Right lobe of liver (tissue), 6 donors: Measurements from ENCODE around the gene CNDP1. TPM values are rescaled to one million over a fixed set of nuclear protein-coding genes. Genes with fewer than 3 reads are reported as not detected.

Source experiments
- ATAC-seq, 4 donors: fragments of 200-7000 bp; cut with Tn5 transposase; one replicate each; pipeline ENCODE4 v1.9.1; 2020; ENCODE audit warnings: mild to moderate bottlenecking in 4 of 4, moderate library complexity in 4 of 4
- DNase-seq, 3 donors: peaks; one replicate each; pipeline ENCODE4 v3.0.0-alpha.2; 2020
- H3K27ac ChIP-seq, 3 donors: fragments of 200-600 bp; one replicate each; pipeline ENCODE4 v1.8.0; 2022
- H3K27me3 ChIP-seq, 2 donors: fragments of 200-600 bp; one replicate each; pipeline ENCODE4 v1.8.0; 2022
- H3K36me3 ChIP-seq, 4 donors: fragments of 200-600 bp; sonication (generic) in 1 of 4; one replicate each; pipeline versions ENCODE4 v1.5.1 to v1.8.0; 2017 to 2022; ENCODE audit warnings: control low read depth in 1 of 4
- H3K4me1 ChIP-seq, 4 donors: fragments of 200-600 bp; sonication (generic) in 1 of 4; one replicate each; pipeline versions ENCODE4 v1.5.1 to v1.8.0; 2017 to 2022; ENCODE audit warnings: control low read depth in 1 of 4
- H3K4me3 ChIP-seq, 3 donors: fragments of 200-600 bp; one replicate each; pipeline ENCODE4 v1.8.0; 2022
- H3K9me3 ChIP-seq, 4 donors: fragments of 200-600 bp; sonication (generic) in 1 of 4; one replicate each; pipeline versions ENCODE4 v1.5.1 to v1.8.0; 2017 to 2022; ENCODE audit warnings: control low read depth in 1 of 4
- POLR2A ChIP-seq: fragments of 450-650 bp; IDR thresholded peaks from one replicate; pipeline ENCODE4 v1.6.1; 2017; ENCODE audit warnings: antibody characterized with exemption, mild to moderate bottlenecking
- WGBS: methylation state at CpG from one replicate; pipeline ENCODE4 v1.1.6; 2018; ENCODE audit warnings: low coverage, low lambda C conversion rate; ENCODE audit not compliant: insufficient coverage; ENCODE audit errors: missing lambda C conversion rate; 5-methylcytosine and 5-hydroxymethylcytosine counted together
- intact Hi-C, 2 donors: fragments of 100-400 bp; cut with DNase I; formaldehyde crosslinking; loops; one replicate each; pipeline versions ENCODE4 v1.11.2 to v1.14.1; 2022
- total RNA-seq, 6 experiments: library from RNA; depleted of rRNA in 2 of 6; stranded (reverse); fragments of >200 nt in 2 of 6; fragmentation: NEBNext Ultra II Directional in 3 of 6; extraction: Animal tissue kit (Norgen Biotek cat#: 25700) in 3 of 6; gene quantifications; one replicate each; pipeline versions ENCODE4 v1.1.0 to v1.2.4, GENCODE V29; 2016 to 2023
- TF ChIP-seq, protein P1 (sequence below), 4 donors: fragments of 200-600 bp in 3 of 4; fragments of 450-650 bp in 1 of 4; IDR thresholded peaks; one replicate each; pipeline versions ENCODE4 v1.5.1 to v1.8.0; 2016 to 2022; ENCODE audit warnings: antibody characterized with exemption in 4 of 4, mild to moderate bottlenecking in 2 of 4
- donor health status: DM: no; HTN: yes; CAD: no.
- donor health status: DM: no; HTN: no; CAD: no.
- donor health status: DM: no; HTN: no; CAD: no.
- donor health status: DM: no; HTN: yes; CAD: no.
- donor health status: DM: no; HTN: yes; CAD: no.

CNDP1 gene
- total RNA-seq, 6 experiments from 2014 or later = 10.4 to 61.4 (median 28.4) TPM

DNA sequence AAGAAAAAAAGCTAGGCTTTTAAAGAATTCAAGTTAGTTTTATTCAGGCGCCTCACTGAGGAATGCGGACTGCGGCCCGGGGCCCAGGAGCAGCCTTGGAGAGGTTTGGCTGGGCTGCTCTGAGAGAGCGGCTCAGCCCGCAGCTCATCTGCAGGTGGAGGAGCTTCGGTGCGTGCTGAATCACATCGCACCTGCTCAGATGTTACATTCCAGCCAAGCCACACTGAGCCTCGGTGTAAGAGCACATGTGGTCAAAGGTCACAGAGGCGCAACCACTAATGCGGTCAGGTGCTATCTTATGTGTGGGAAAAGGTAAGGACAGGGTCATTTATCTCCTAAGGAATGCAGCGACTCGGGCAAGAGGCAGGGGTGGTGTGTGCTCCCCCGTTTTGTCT is 17.1 kb upstream of the CNDP1 start:
- intact Hi-C loops = no loop called here
- no peaks in the 10 kb centered on the region for H3K27me3 ChIP-seq
- 72% methylated on average over 2 of the region's 15 CpGs for WGBS
- no peak for TF ChIP-seq POLR2A
- TF ChIP-seq, protein P1, sequence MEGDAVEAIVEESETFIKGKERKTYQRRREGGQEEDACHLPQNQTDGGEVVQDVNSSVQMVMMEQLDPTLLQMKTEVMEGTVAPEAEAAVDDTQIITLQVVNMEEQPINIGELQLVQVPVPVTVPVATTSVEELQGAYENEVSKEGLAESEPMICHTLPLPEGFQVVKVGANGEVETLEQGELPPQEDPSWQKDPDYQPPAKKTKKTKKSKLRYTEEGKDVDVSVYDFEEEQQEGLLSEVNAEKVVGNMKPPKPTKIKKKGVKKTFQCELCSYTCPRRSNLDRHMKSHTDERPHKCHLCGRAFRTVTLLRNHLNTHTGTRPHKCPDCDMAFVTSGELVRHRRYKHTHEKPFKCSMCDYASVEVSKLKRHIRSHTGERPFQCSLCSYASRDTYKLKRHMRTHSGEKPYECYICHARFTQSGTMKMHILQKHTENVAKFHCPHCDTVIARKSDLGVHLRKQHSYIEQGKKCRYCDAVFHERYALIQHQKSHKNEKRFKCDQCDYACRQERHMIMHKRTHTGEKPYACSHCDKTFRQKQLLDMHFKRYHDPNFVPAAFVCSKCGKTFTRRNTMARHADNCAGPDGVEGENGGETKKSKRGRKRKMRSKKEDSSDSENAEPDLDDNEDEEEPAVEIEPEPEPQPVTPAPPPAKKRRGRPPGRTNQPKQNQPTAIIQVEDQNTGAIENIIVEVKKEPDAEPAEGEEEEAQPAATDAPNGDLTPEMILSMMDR (IDR thresholded peaks at IDR 0.05) = no peak
- H3K36me3 ChIP-seq = peaks cover 0 to 56% (median 15%) of the 10 kb centered on the region in 4 donors
- ATAC-seq (peak; percentile 44 to 57 (median 50)), DNase-seq (peak in 2 of 3 donors; percentile 59 to 61)
- peak overlapping the region in 1 of 3 donors; percentile 68 for H3K27ac ChIP-seq
- H3K4me3 ChIP-seq = no peak overlapping the region
- no peaks in the 10 kb centered on the region for H3K9me3 ChIP-seq
- H3K4me1 ChIP-seq = peaks cover 0 to 41% (median 18%) of the 10 kb centered on the region in 4 donors

DNA sequence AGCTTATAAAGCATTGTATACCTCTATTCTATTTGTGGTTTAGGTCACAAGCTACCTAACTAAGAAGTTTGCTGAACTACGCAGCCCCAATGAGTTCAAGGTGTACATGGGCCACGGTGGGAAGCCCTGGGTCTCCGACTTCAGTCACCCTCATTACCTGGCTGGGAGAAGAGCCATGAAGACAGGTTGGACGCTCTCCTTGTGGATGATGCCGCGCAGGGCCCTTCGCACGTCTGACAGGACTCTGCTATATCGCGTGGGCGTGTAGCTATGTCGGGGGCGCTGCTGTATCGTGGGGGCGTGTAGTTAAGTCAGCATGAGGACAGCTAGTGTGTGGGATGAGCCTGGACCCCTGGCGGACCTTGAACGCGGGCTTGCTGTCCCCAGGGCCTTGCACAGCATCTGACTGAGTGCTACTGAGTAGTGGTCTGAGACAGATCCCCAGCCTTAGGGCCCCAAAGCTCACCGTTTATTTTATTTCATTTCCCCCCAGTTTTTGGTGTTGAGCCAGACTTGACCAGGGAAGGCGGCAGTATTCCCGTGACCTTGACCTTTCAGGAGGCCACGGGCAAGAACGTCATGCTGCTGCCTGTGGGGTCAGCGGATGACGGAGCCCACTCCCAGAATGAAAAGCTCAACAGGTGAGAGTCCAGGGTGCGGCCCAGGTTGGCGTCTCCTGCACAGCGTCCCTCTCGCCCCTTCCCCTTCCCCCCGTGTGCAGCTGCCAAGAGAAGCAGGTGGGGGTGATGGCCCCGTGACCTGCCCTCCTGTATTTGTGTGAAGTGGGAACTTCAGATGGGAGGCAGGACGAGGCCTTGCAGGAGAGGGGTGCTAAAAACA is 15.6 kb upstream of the CNDP1 start:
- DNase-seq (peak in 2 of 3 donors; percentile 38 to 51), ATAC-seq (no peak)
- no peak overlapping the region for H3K27ac ChIP-seq
- H3K9me3 ChIP-seq = no peaks in the 10 kb centered on the region
- peaks cover 0 to 42% (median 14%) of the 10 kb centered on the region in 4 donors for H3K36me3 ChIP-seq
- H3K4me1 ChIP-seq = peaks cover 0 to 34% (median 16%) of the 10 kb centered on the region in 4 donors
- no peaks in the 10 kb centered on the region for H3K27me3 ChIP-seq
- no peak overlapping the region for H3K4me3 ChIP-seq
- 61% methylated on average over 15 of the region's 32 CpGs for WGBS
- TF ChIP-seq, protein P1 (IDR thresholded peaks at IDR 0.05) = no peak
- no peak for TF ChIP-seq POLR2A
- intact Hi-C loops = no loop called here

DNA sequence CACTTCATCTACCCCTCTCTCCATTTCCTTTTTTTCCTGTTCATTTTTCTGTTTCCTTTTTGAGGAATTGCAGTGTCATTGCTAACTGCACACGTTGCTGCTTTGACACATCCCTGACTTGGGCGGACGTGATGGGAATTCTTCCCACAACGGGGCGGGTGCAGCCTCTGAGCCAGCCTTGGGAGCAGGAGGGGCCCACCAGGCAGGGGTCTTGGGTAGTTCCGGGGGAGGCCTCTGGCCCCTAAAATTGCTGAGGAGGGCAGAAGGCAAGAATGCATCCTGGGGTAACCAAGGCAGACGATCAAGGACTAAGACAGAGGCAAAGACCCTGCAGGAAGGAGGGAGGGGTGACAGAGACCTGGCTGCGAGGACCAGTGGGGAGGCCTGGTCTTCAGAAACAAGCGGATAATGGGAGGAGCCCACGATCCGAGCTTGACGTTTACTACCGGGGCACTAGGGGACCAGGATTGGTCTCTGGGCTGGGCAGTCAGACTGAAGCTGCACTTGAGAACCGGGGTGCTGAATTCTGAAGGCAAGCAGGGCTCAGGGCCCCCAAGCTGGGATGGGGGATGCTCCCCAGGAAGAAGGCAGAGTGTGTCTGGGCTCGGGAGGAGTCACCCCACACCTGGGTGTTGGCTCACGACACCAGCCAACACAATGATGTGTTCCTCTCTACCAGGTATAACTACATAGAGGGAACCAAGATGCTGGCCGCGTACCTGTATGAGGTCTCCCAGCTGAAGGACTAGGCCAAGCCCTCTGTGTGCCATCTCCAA is 14.8 kb upstream of the CNDP1 start:
- no peak for ATAC-seq
- Histone ChIP-seq H3K9me3 (no peaks in the 10 kb centered on the region), H3K27me3 (no peaks in the 10 kb centered on the region), H3K4me3 (no peak overlapping the region), H3K4me1 (peaks cover 0 to 31% (median 15%) of the 10 kb centered on the region in 4 donors), H3K36me3 (peaks cover 0 to 38% (median 13%) of the 10 kb centered on the region in 4 donors), H3K27ac (no peak overlapping the region)
- TF ChIP-seq, protein P1 (IDR thresholded peaks at IDR 0.05) = no peak
- TF ChIP-seq POLR2A = no peak
- intact Hi-C loops = no loop called here
- WGBS = 84% methylated on average over 5 of the region's 18 CpGs
- peak in 2 of 3 donors; percentile 39 to 44 for DNase-seq

DNA sequence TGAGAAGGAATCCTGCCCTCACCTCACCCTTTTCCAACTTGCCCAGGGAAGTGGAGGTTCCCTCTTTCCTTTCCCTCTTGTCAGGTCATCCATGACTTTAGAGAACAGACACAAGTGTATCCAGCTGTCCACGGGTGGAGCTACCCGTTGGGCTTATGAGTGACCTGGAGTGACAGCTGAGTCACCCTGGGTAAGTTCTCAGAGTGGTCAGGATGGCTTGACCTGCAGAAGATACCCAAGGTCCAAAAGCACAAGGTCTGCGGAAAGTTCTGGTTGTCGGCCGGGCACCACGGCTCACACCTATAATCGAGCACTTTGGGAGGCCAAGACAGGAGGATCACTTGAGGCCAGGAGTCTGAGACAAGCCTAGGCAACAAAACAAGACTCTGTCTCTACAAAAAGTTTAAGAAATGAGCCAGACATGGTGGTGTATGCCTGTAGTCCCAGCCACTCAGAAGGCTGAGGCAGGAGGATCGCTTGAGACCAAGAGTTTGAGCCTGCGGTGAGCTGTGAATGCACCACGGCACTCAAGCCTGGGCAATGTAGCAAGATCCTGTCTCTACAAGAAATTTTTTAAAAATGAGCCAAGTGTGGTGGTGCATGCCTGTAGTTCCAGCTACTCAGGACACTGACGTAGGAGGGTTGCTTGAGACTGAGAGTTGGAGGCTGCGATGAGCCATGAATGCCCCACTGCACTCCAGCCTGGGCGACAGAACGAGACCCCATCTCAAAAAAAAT is 14.0 kb upstream of the CNDP1 start:
- TF ChIP-seq POLR2A = no peak
- TF ChIP-seq, protein P1 (IDR thresholded peaks at IDR 0.05) = no peak

More for the DNA sequence above, 14.0 kb upstream of the CNDP1 start:
- Histone ChIP-seq H3K4me3 (no peak overlapping the region), H3K27me3 (no peaks in the 10 kb centered on the region), H3K9me3 (no peaks in the 10 kb centered on the region), H3K36me3 (peaks cover 0 to 38% (median 13%) of the 10 kb centered on the region in 4 donors), H3K27ac (no peak overlapping the region), H3K4me1 (peaks cover 0 to 24% (median 11%) of the 10 kb centered on the region in 4 donors)
- 87% methylated on average over 10 of the region's 14 CpGs for WGBS
- no peak for ATAC-seq
- no peak for DNase-seq
- intact Hi-C loops = no loop called here
